Stimulated activated naive CD8-positive, alpha-beta T cell treated with anti-CD3 and anti-CD28 coated beads, Interleukin-15, amount 100 ng/mL, for 72 hours (primary cell): ENCODE results near the gene SAG.

Experiments used
- ATAC-seq: fragments of 150-1000 bp; cut with Tn5 transposase; 2 replicates; pipeline ENCODE4 v1.10.0; 2021; ENCODE audit warnings: mild to moderate bottlenecking, moderate library complexity
- DNase-seq, 2 donors: peaks; one replicate each; pipeline ENCODE4 v3.0.0; 2021 to 2022
- H3K27ac Mint-ChIP-seq, 2 donors: one replicate each; pipeline ENCODE4 v1.8.0; 2022; ENCODE audit warnings: mild to moderate bottlenecking in 2 of 2, mixed read lengths in 2 of 2, moderate library complexity in 2 of 2
- H3K27me3 Mint-ChIP-seq: one replicate; pipeline ENCODE4 v1.8.0; 2022; ENCODE audit warnings: mixed read lengths
- H3K4me1 Mint-ChIP-seq: one replicate; pipeline ENCODE4 v1.8.0; 2022; ENCODE audit warnings: mild to moderate bottlenecking, mixed read lengths
- H3K4me3 Mint-ChIP-seq, 2 donors: one replicate each; pipeline ENCODE4 v1.8.0; 2022; ENCODE audit warnings: mild to moderate bottlenecking in 2 of 2, mixed read lengths in 2 of 2, moderate library complexity in 1 of 2
- H3K9me3 Mint-ChIP-seq, 2 donors: one replicate each; pipeline ENCODE4 v1.8.0; 2022; ENCODE audit warnings: mixed read lengths in 2 of 2

The SAG gene

GRCh38 chr2:233278921-233279320 is 28.7 kb upstream of the SAG start:
- no peak for DNase-seq
- H3K27me3 Mint-ChIP-seq: no peaks in the 10 kb centered on the region
- ATAC-seq: no peak
- H3K4me3 Mint-ChIP-seq: no peak overlapping the region
- no peak overlapping the region for H3K27ac Mint-ChIP-seq
- H3K4me1 Mint-ChIP-seq: peaks cover 18% of the 10 kb centered on the region
- no peaks in the 10 kb centered on the region for H3K9me3 Mint-ChIP-seq

- H3K4me3 Mint-ChIP-seq: no peak overlapping the region
- peak overlapping the region in 1 of 2 donors; percentile 81 for H3K27ac Mint-ChIP-seq
- ATAC-seq (no peak), DNase-seq (no peak)
- no peaks in the 10 kb centered on the region for H3K9me3 Mint-ChIP-seq
- H3K4me1 Mint-ChIP-seq: peaks cover 18% of the 10 kb centered on the region
- H3K27me3 Mint-ChIP-seq: no peaks in the 10 kb centered on the region
Measured at GRCh38 chr2:233280114-233280693, 27.4 kb upstream of the SAG start.

GRCh38 chr2:233281553-233281952 is 26.1 kb upstream of the SAG start:
- Mint-ChIP-seq H3K4me1 (peaks cover 18% of the 10 kb centered on the region), H3K27ac (peak overlapping the region in 1 of 2 donors; percentile 3), H3K4me3 (no peak overlapping the region), H3K27me3 (no peaks in the 10 kb centered on the region), H3K9me3 (no peaks in the 10 kb centered on the region)
- no peak for ATAC-seq
- no peak for DNase-seq

GRCh38 chr2:233281992-233282603 is 25.5 kb upstream of the SAG start:
- Mint-ChIP-seq H3K27me3 (no peaks in the 10 kb centered on the region), H3K27ac (no peak overlapping the region)

GRCh38 chr2:233285921-233286320 is 21.7 kb upstream of the SAG start:
- DNase-seq (no peak), ATAC-seq (no peak)
- Mint-ChIP-seq H3K27ac (no peak overlapping the region), H3K27me3 (no peaks in the 10 kb centered on the region), H3K9me3 (no peaks in the 10 kb centered on the region), H3K4me3 (no peak overlapping the region), H3K4me1 (peaks cover 13% of the 10 kb centered on the region)

More at GRCh38 chr2:233281992-233282603, 25.5 kb upstream of the SAG start:
- Mint-ChIP-seq H3K9me3 (no peaks in the 10 kb centered on the region), H3K4me3 (no peak overlapping the region), H3K4me1 (peaks cover 18% of the 10 kb centered on the region)
- no peak for DNase-seq
- ATAC-seq: no peak

GRCh38 chr2:233287871-233288270 is 19.7 kb upstream of the SAG start:
- DNase-seq (no peak), ATAC-seq (no peak)
- no peaks in the 10 kb centered on the region for H3K9me3 Mint-ChIP-seq
- peak overlapping the region; percentile 67 to 74 for H3K27ac Mint-ChIP-seq
- H3K27me3 Mint-ChIP-seq: no peaks in the 10 kb centered on the region
- H3K4me3 Mint-ChIP-seq: no peak overlapping the region
- no peaks in the 10 kb centered on the region for H3K4me1 Mint-ChIP-seq

- Mint-ChIP-seq H3K27ac (peak overlapping the region in 1 of 2 donors; percentile 80), H3K9me3 (no peaks in the 10 kb centered on the region), H3K4me1 (no peaks in the 10 kb centered on the region), H3K4me3 (no peak overlapping the region), H3K27me3 (no peaks in the 10 kb centered on the region)
- no peak for ATAC-seq
- DNase-seq: no peak
Measured at GRCh38 chr2:233288663-233289062, 19.0 kb upstream of the SAG start.

- no peak for ATAC-seq
- H3K4me3 Mint-ChIP-seq: no peak overlapping the region
- H3K27me3 Mint-ChIP-seq: no peaks in the 10 kb centered on the region
- no peak overlapping the region for H3K27ac Mint-ChIP-seq
- H3K9me3 Mint-ChIP-seq: no peaks in the 10 kb centered on the region
- no peaks in the 10 kb centered on the region for H3K4me1 Mint-ChIP-seq
- DNase-seq: no peak
Measured at GRCh38 chr2:233289648-233290047, 18.0 kb upstream of the SAG start.

- Mint-ChIP-seq H3K4me3 (no peak overlapping the region), H3K27ac (no peak overlapping the region), H3K9me3 (no peaks in the 10 kb centered on the region), H3K4me1 (no peaks in the 10 kb centered on the region), H3K27me3 (no peaks in the 10 kb centered on the region)
- DNase-seq (no peak), ATAC-seq (no peak)
Measured at GRCh38 chr2:233290051-233290845, 17.4 kb upstream of the SAG start.

- Mint-ChIP-seq H3K4me1 (no peaks in the 10 kb centered on the region), H3K9me3 (no peaks in the 10 kb centered on the region), H3K27me3 (no peaks in the 10 kb centered on the region), H3K4me3 (no peak overlapping the region), H3K27ac (no peak overlapping the region)
- ATAC-seq (no peak), DNase-seq (no peak)
Measured at GRCh38 chr2:233295891-233296290, 11.7 kb upstream of the SAG start.

- Mint-ChIP-seq H3K27me3 (no peaks in the 10 kb centered on the region), H3K4me1 (no peaks in the 10 kb centered on the region), H3K4me3 (no peak overlapping the region), H3K9me3 (no peaks in the 10 kb centered on the region), H3K27ac (no peak overlapping the region)
- DNase-seq (no peak), ATAC-seq (no peak)
Measured at GRCh38 chr2:233297076-233297475, 10.5 kb upstream of the SAG start.

- H3K4me1 Mint-ChIP-seq: no peaks in the 10 kb centered on the region
- H3K9me3 Mint-ChIP-seq: no peaks in the 10 kb centered on the region
- peak overlapping the region in 1 of 2 donors; percentile 48 for H3K27ac Mint-ChIP-seq
Measured at GRCh38 chr2:233300401-233300800, 7.2 kb upstream of the SAG start.

GRCh38 chr2:233301248-233301647 is 6.4 kb upstream of the SAG start:
- no peaks in the 10 kb centered on the region for H3K9me3 Mint-ChIP-seq
- no peak overlapping the region for H3K27ac Mint-ChIP-seq
- H3K27me3 Mint-ChIP-seq: no peaks in the 10 kb centered on the region
- H3K4me3 Mint-ChIP-seq: no peak overlapping the region
- no peak for DNase-seq
- ATAC-seq: no peak
- H3K4me1 Mint-ChIP-seq: no peaks in the 10 kb centered on the region

More at GRCh38 chr2:233300401-233300800, 7.2 kb upstream of the SAG start:
- Mint-ChIP-seq H3K4me3 (no peak overlapping the region), H3K27me3 (no peaks in the 10 kb centered on the region)
- no peak for DNase-seq
- no peak for ATAC-seq

GRCh38 chr2:233301811-233302210 is 5.8 kb upstream of the SAG start:
- Mint-ChIP-seq H3K27me3 (no peaks in the 10 kb centered on the region), H3K9me3 (no peaks in the 10 kb centered on the region), H3K27ac (no peak overlapping the region), H3K4me3 (no peak overlapping the region), H3K4me1 (no peaks in the 10 kb centered on the region)
- ATAC-seq (no peak), DNase-seq (no peak)

- no peaks in the 10 kb centered on the region for H3K9me3 Mint-ChIP-seq
- no peak overlapping the region for H3K4me3 Mint-ChIP-seq
- DNase-seq (no peak), ATAC-seq (no peak)
- H3K27ac Mint-ChIP-seq: no peak overlapping the region
- no peaks in the 10 kb centered on the region for H3K4me1 Mint-ChIP-seq
- H3K27me3 Mint-ChIP-seq: no peaks in the 10 kb centered on the region
Measured at GRCh38 chr2:233303252-233303651, 4.4 kb upstream of the SAG start.

- Mint-ChIP-seq H3K27ac (no peak overlapping the region), H3K9me3 (no peaks in the 10 kb centered on the region), H3K4me1 (peaks cover 17% of the 10 kb centered on the region), H3K27me3 (peaks cover 7% of the 10 kb centered on the region), H3K4me3 (no peak overlapping the region)
- no peak for ATAC-seq
- DNase-seq: no peak
Measured at GRCh38 chr2:233311241-233311926, 3.8 kb downstream of the SAG start.
